Astrocyte of the spinal cord (primary cell): ENCODE data around the gene MTUS2.

Experiments used
- DNase-seq: peaks from one replicate; pipeline ENCODE4 v3.0.0; 2011; ENCODE audit warnings: low read depth, low spot score
- H3K4me3 ChIP-seq: 2 replicates; pipeline ENCODE4 v1.5.1; 2011; ENCODE audit warnings: low read depth, mild to moderate bottlenecking, low read length, moderate library complexity
- in situ Hi-C: cut with HindIII; loops from 2 replicates; pipeline ENCODE4 v1.10.0; 2017; ENCODE audit warnings: low sequenced_read_pairs
- TF ChIP-seq, protein P1 (sequence below): IDR thresholded peaks from 2 replicates; pipeline ENCODE4 v1.5.1; 2012; ENCODE audit warnings: low read depth, mild to moderate bottlenecking, low read length, inconsistent platforms

The MTUS2 gene

DNA sequence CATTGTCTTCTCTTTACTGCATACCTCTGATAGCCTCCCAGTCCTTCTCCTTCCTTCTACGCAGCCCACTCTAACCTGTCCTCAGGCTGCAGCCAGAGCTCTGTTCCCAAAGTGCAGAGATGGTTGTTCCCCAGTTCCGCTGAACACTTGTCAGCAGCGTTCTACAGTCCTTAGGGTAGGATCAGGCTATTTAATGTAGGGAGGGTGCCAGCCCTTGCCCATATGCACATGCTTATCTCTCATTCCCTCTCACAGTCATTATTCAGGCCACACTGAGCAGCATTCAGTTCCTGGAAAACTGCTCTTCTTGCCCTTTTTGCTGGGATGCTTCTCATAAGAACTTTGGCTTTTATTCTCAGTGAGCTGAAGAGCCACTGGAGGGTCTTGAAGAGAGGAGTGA, 180.7 kb downstream of the MTUS2 start:
- in situ Hi-C loops: no loop called here
- H3K4me3 ChIP-seq: no peak overlapping the region
- TF ChIP-seq, protein P1, sequence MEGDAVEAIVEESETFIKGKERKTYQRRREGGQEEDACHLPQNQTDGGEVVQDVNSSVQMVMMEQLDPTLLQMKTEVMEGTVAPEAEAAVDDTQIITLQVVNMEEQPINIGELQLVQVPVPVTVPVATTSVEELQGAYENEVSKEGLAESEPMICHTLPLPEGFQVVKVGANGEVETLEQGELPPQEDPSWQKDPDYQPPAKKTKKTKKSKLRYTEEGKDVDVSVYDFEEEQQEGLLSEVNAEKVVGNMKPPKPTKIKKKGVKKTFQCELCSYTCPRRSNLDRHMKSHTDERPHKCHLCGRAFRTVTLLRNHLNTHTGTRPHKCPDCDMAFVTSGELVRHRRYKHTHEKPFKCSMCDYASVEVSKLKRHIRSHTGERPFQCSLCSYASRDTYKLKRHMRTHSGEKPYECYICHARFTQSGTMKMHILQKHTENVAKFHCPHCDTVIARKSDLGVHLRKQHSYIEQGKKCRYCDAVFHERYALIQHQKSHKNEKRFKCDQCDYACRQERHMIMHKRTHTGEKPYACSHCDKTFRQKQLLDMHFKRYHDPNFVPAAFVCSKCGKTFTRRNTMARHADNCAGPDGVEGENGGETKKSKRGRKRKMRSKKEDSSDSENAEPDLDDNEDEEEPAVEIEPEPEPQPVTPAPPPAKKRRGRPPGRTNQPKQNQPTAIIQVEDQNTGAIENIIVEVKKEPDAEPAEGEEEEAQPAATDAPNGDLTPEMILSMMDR: no peak

DNA sequence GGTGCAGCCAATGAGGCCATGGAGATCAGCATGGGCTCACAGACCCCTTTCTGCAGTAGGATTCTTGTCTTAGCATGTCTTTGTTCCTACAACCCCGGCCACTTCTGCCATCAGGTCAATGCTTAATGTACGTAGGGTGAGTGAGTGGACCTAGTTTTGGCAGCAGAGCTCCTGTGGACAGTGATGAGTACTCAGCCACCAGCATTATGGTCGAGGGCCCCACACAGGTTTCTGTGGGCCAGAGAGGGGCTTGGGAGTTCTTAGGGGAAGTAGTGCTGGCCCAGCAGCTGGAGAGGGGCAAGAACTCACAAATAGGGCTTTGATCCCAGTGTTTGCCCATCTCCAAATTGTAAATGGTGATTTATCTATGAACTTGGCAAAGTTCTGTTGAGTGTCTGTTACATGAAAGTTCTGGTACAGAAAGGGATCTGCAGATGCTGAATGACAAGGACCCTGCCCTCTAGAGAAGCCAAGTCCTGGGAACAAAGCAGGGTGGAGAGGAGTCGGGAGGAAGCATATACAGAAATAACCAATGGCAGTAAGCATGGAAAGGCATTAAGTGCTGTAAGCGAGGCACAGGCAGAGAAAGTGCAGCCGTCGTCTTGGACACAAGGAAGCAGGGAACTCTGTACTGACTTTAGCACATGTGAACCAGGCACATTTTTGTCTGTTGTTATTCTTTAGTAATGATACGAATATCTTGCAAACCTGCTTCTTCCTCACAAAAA, 185.1 kb downstream of the MTUS2 start:
- TF ChIP-seq, protein P1: no peak
- no peak overlapping the region for H3K4me3 ChIP-seq
- in situ Hi-C loops: no loop called here
- DNase-seq: no peak

More for the DNA sequence above, 180.7 kb downstream of the MTUS2 start:
- no peak for DNase-seq

DNA sequence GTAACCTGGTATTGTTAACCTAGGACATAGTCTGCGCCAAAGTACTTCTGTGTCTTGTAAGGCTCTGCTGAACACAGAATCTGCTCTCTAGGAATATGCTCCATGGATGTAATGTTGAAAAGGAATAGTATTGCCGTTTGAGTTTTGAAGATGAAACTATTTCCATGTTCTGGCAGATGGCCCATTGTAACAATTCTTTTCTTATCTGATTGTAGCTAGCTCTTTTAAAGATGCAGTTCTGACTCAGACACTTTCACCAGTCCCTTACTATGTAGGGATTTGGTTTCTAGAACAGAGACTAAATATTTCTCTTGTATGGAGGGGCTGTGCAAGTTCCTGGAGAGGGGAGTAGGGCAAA, 185.6 kb downstream of the MTUS2 start:
- H3K4me3 ChIP-seq: no peak overlapping the region
- TF ChIP-seq, protein P1: no peak
- in situ Hi-C loops: no loop called here
- DNase-seq: no peak

DNA sequence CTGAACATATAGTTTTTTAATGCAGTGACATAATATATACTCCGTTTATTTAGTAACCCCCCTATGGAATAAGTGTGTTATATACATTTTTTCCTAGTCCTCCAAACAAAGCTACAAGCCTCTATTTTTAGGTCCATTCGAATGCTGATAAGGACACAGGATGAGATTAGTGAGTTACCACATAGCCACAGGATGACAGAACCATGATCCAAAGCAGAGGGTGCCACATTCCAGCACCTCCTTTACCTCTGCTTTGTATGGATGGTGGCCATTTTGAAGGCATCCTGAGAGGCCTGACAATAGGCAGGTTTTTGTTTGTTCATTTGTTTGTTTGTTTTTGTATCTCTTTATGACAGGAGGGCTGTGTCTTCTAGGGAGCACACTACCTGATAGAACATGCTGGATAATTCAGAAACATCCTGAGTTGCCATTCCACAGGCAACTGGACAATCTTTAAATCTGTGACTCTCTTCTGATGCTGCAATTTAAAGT, 186.3 kb downstream of the MTUS2 start:
- DNase-seq: no peak
- in situ Hi-C loops: no loop called here
- TF ChIP-seq, protein P1: no peak
- H3K4me3 ChIP-seq: no peak overlapping the region

DNA sequence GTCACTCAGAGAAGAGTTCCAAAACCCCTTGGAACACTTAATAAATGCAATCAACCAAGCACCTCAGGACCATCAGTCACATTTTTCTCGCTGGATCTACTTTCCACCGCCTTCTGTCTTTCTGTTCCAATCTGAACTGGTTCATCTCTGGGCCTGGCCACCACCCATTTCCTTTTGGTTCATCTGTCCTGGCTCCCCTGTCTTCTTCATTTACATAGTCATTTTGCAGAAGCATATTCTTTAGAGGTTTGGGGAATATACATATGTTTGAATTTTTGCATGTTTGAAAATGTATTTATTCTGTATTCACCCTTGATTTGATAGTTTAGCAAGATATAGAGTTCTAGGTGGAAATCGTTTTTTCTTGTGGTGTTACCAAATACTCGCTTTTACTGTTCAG, 188.2 kb downstream of the MTUS2 start:
- DNase-seq: no peak
- in situ Hi-C loops: no loop called here
- TF ChIP-seq, protein P1: no peak
- no peak overlapping the region for H3K4me3 ChIP-seq

DNA sequence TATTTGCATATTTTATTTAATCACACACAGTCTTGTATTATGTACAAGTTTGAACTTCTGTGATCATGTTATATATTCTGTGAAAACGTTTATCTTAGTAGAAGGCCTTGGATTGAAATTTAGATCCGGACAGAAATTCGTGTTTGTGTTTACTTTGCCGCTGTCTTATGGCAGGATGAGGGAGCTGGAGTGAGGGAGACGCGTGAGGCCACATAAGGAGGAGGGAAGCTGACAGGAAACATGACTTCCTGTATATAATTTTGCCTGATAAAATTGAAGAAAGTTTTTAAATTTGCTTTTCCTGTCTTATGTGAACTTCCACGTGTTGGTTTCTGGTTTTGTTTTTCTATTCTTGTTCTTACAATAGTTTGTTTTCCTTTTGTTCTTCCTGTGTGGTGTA, 200.2 kb downstream of the MTUS2 start:
- DNase-seq: no peak
- H3K4me3 ChIP-seq: no peak overlapping the region
- in situ Hi-C loops: no loop called here
- TF ChIP-seq, protein P1: no peak

DNA sequence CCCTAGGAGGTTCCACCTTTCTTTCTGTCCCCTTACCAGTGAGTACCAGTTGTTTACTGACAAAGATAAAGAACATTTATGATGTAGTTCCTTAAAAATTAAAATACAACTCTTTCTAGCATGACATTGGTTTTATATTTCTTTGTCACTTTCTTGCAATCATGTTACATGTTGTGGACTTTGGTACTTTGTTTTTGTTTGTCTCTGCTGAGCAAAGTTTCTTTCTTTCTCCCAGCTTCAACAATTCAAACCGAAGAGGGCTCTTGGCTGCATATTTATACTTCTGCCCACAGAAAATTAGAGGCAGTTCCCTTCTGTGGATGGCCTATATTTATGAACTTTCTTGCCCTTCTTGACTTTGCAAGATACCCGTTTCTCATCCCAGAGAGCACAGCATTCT, 201.2 kb downstream of the MTUS2 start:
- in situ Hi-C loops: no loop called here
- H3K4me3 ChIP-seq: no peak overlapping the region
- TF ChIP-seq, protein P1: no peak
- no peak for DNase-seq
